Liver (tissue), 3 donors: ENCODE measurements around the gene NDUFA11.
"Not testable (repeated sequence)": the region's sequence is repeated elsewhere in the genome, so short reads cannot be mapped to it uniquely, and the experiment has no call there.

ENCODE experiments used
- EGR1 ChIP-seq, 2 donors: IDR thresholded peaks; 2 replicates each; pipeline ENCODE4 v1.6.1; 2016 to 2018; ENCODE audit warnings: antibody characterized with exemption in 2 of 2, low read depth in 2 of 2
- FOXA1 ChIP-seq: IDR thresholded peaks from 2 replicates; pipeline ENCODE4 v1.6.1; 2016; ENCODE audit warnings: antibody characterized with exemption
- GABPA ChIP-seq, 2 donors: IDR thresholded peaks in 1 of 2; conservative IDR thresholded peaks in 1 of 2; 2 replicates each; pipeline ENCODE4 v1.6.1; 2016; ENCODE audit warnings: antibody characterized with exemption in 2 of 2, mild to moderate bottlenecking in 1 of 2, moderate library complexity in 1 of 2
- HNF4A ChIP-seq, 2 donors: conservative IDR thresholded peaks; 2 replicates each; pipeline ENCODE4 v1.6.1; 2016; ENCODE audit warnings: antibody characterized with exemption in 2 of 2, mild to moderate bottlenecking in 2 of 2
- RAD21 ChIP-seq, 2 donors: IDR thresholded peaks; 2 replicates each; pipeline ENCODE4 v1.6.1; 2016; ENCODE audit warnings: antibody characterized with exemption in 2 of 2, mild to moderate bottlenecking in 2 of 2
- SP1 ChIP-seq: IDR thresholded peaks from 2 replicates; pipeline ENCODE4 v1.6.1; 2018; ENCODE audit warnings: antibody characterized with exemption, mild to moderate bottlenecking
- TAF1 ChIP-seq: conservative IDR thresholded peaks from 2 replicates; pipeline ENCODE4 v1.6.1; 2016; ENCODE audit warnings: antibody characterized with exemption, mild to moderate bottlenecking
- TF ChIP-seq, protein P1 (sequence below): IDR thresholded peaks from 2 replicates; pipeline ENCODE4 v1.6.1; 2016; ENCODE audit warnings: antibody characterized with exemption
- TF ChIP-seq, protein P2 (sequence below): fragments of 150-350 bp; IDR thresholded peaks from 2 replicates; pipeline ENCODE4 v1.5.1; 2017; ENCODE audit warnings: improper control_type of control experiment, low read depth, low read length; ENCODE audit not compliant: missing input control
- TF ChIP-seq, protein P3 (sequence below): IDR thresholded peaks from 2 replicates; pipeline ENCODE4 v1.6.1; 2016; ENCODE audit warnings: antibody characterized with exemption, mild to moderate bottlenecking
- TF ChIP-seq, protein P4 (sequence below): IDR thresholded peaks from 2 replicates; pipeline ENCODE4 v1.6.1; 2016; ENCODE audit warnings: antibody characterized with exemption
- donor health status: healthy.
- donor health status: healthy.

DNA sequence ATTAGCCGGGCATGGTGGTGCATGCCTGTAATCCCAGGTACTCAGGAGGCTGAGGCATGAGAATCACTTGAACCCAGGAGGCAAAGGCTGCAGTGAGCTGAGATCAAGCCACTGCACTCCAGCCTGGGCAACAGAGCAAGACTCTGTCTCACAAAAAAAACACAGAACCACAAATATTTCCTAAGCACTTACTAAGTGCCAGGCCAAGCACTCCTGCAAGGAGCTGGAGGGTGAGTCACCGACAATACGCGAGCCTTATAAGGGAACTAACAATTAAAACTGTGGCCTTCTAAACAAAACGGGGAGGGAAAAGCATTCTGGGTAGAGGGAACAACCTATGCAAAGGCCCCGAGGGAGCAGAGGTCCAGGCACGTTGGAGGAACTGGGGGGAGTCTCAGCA, 29.1 kb downstream of the NDUFA11 start:
- TF ChIP-seq, protein P1, sequence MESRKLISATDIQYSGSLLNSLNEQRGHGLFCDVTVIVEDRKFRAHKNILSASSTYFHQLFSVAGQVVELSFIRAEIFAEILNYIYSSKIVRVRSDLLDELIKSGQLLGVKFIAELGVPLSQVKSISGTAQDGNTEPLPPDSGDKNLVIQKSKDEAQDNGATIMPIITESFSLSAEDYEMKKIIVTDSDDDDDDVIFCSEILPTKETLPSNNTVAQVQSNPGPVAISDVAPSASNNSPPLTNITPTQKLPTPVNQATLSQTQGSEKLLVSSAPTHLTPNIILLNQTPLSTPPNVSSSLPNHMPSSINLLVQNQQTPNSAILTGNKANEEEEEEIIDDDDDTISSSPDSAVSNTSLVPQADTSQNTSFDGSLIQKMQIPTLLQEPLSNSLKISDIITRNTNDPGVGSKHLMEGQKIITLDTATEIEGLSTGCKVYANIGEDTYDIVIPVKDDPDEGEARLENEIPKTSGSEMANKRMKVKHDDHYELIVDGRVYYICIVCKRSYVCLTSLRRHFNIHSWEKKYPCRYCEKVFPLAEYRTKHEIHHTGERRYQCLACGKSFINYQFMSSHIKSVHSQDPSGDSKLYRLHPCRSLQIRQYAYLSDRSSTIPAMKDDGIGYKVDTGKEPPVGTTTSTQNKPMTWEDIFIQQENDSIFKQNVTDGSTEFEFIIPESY, result not testable (repeated sequence)
- TF ChIP-seq TAF1; GABPA (IDR thresholded peaks at IDR 0.05 in 1 of 2, conservative IDR thresholded peaks at IDR 0.05 in 1 of 2); FOXA1; RAD21 (IDR thresholded peaks at IDR 0.05); EGR1 (IDR thresholded peaks at IDR 0.05; ENCODE audit: low read depth in 2 of 2); HNF4A (conservative IDR thresholded peaks at IDR 0.05); SP1: not testable (repeated sequence)
- TF ChIP-seq, protein P2, sequence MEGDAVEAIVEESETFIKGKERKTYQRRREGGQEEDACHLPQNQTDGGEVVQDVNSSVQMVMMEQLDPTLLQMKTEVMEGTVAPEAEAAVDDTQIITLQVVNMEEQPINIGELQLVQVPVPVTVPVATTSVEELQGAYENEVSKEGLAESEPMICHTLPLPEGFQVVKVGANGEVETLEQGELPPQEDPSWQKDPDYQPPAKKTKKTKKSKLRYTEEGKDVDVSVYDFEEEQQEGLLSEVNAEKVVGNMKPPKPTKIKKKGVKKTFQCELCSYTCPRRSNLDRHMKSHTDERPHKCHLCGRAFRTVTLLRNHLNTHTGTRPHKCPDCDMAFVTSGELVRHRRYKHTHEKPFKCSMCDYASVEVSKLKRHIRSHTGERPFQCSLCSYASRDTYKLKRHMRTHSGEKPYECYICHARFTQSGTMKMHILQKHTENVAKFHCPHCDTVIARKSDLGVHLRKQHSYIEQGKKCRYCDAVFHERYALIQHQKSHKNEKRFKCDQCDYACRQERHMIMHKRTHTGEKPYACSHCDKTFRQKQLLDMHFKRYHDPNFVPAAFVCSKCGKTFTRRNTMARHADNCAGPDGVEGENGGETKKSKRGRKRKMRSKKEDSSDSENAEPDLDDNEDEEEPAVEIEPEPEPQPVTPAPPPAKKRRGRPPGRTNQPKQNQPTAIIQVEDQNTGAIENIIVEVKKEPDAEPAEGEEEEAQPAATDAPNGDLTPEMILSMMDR, result not testable (repeated sequence)
- TF ChIP-seq, protein P3, sequence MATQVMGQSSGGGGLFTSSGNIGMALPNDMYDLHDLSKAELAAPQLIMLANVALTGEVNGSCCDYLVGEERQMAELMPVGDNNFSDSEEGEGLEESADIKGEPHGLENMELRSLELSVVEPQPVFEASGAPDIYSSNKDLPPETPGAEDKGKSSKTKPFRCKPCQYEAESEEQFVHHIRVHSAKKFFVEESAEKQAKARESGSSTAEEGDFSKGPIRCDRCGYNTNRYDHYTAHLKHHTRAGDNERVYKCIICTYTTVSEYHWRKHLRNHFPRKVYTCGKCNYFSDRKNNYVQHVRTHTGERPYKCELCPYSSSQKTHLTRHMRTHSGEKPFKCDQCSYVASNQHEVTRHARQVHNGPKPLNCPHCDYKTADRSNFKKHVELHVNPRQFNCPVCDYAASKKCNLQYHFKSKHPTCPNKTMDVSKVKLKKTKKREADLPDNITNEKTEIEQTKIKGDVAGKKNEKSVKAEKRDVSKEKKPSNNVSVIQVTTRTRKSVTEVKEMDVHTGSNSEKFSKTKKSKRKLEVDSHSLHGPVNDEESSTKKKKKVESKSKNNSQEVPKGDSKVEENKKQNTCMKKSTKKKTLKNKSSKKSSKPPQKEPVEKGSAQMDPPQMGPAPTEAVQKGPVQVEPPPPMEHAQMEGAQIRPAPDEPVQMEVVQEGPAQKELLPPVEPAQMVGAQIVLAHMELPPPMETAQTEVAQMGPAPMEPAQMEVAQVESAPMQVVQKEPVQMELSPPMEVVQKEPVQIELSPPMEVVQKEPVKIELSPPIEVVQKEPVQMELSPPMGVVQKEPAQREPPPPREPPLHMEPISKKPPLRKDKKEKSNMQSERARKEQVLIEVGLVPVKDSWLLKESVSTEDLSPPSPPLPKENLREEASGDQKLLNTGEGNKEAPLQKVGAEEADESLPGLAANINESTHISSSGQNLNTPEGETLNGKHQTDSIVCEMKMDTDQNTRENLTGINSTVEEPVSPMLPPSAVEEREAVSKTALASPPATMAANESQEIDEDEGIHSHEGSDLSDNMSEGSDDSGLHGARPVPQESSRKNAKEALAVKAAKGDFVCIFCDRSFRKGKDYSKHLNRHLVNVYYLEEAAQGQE, result not testable (repeated sequence)
- TF ChIP-seq, protein P4, sequence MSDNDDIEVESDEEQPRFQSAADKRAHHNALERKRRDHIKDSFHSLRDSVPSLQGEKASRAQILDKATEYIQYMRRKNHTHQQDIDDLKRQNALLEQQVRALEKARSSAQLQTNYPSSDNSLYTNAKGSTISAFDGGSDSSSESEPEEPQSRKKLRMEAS, result not testable (repeated sequence)
